HepG2 (cell line): ENCODE measurements around the gene LTB4R. TPM values are rescaled to one million over a fixed set of nuclear protein-coding genes. Genes with fewer than 3 reads are reported as not detected.

ENCODE experiments used
- HDAC6 ChIP-seq: fragments of 200-600 bp; sonication (generic); IDR thresholded peaks from 2 replicates; pipeline ENCODE4 v1.7.0; 2017; ENCODE audit warnings: mild to moderate bottlenecking, antibody characterized with exemption, low read length, low read depth
- HNRNPLL ChIP-seq: fragments of 200-400 bp; formaldehyde crosslinking; IDR thresholded peaks from 2 replicates; pipeline ENCODE4 v1.6.1; 2017; ENCODE audit warnings: mild to moderate bottlenecking, low read depth, low read length; ENCODE audit not compliant: poor library complexity, severe bottlenecking
- HOXD1 ChIP-seq: sonication (generic); formaldehyde crosslinking; IDR thresholded peaks from 2 replicates; pipeline ENCODE4 v1.5.0; 2020; ENCODE audit warnings: missing genetic modification reagents
- MAFK ChIP-seq, 2 experiments: IDR thresholded peaks in 1 of 2; conservative IDR thresholded peaks in 1 of 2; 2 replicates each; pipeline ENCODE4 v1.6.1; 2011; ENCODE audit warnings: improper control_type of control experiment in 2 of 2, low read length in 2 of 2
- MTERF4 ChIP-seq: sonication (generic); formaldehyde crosslinking; IDR thresholded peaks from 2 replicates; pipeline ENCODE4 v1.8.0; 2023; ENCODE audit warnings: mild to moderate bottlenecking, missing genetic modification reagents
- NFRKB ChIP-seq: fragments of 450-650 bp; IDR thresholded peaks from 2 replicates; pipeline ENCODE4 v1.6.1; 2017
- POLR2AphosphoS2 ChIP-seq: IDR thresholded peaks from 2 replicates; pipeline ENCODE4 v1.6.1; 2011; ENCODE audit warnings: low read depth, low read length, improper control_type of control experiment
- RAD51 ChIP-seq: fragments of 450-650 bp; IDR thresholded peaks from 2 replicates; pipeline ENCODE4 v1.6.1; 2016; ENCODE audit warnings: borderline replicate concordance
- SRY ChIP-seq: sonication (generic); formaldehyde crosslinking; IDR thresholded peaks from 2 replicates; pipeline ENCODE4 v1.8.0; 2022; ENCODE audit warnings: mild to moderate bottlenecking, missing genetic modification reagents
- U2AF2 ChIP-seq: fragments of 200-400 bp; formaldehyde crosslinking; IDR thresholded peaks from 2 replicates; pipeline ENCODE4 v1.6.1; 2017; ENCODE audit warnings: low read depth, mild to moderate bottlenecking, low read length
- ZNF264 ChIP-seq: sonication (generic); formaldehyde crosslinking; IDR thresholded peaks from 2 replicates; pipeline ENCODE4 v1.4.0; 2020; ENCODE audit warnings: missing genetic modification reagents
- ZNF33A ChIP-seq: sonication (generic); formaldehyde crosslinking; IDR thresholded peaks from 2 replicates; pipeline ENCODE4 v1.5.1; 2020; ENCODE audit warnings: missing genetic modification reagents, mild to moderate bottlenecking, moderate library complexity, borderline replicate concordance
- ZNF430 ChIP-seq: sonication (generic); formaldehyde crosslinking; IDR thresholded peaks from 2 replicates; pipeline ENCODE4 v1.9.0; 2021; ENCODE audit warnings: mild to moderate bottlenecking, missing genetic modification reagents
- ZNF563 ChIP-seq: sonication (generic); formaldehyde crosslinking; IDR thresholded peaks from 2 replicates; pipeline ENCODE4 v1.8.0; 2022; ENCODE audit warnings: mild to moderate bottlenecking, moderate library complexity, missing genetic modification reagents
- ZNF615 ChIP-seq: sonication (generic); formaldehyde crosslinking; IDR thresholded peaks from 2 replicates; pipeline ENCODE4 v1.5.0; 2020; ENCODE audit warnings: mild to moderate bottlenecking, missing genetic modification reagents, borderline replicate concordance
- polyA plus RNA-seq, 8 experiments: library from polyadenylated mRNA; depleted of rRNA in 3 of 8; stranded (reverse) in 7 of 8; unstranded in 1 of 8; fragments of >200 nt; fragmentation: Illumina TruSeq in 4 of 8; extraction: Trizol in 4 of 8; gene quantifications; 2 replicates each; pipeline versions ENCODE4 v1.2.1 to v1.2.3, GENCODE V29; 2011 to 2016; ENCODE audit warnings: low read depth in 4 of 8, missing spikeins in 1 of 8, mixed read lengths in 1 of 8; ENCODE audit not compliant: insufficient read depth in 1 of 8
- total RNA-seq, 5 experiments: library from RNA; depleted of rRNA; stranded (reverse); fragments of >200 nt; fragmentation: Illumina TruSeq; extraction: Trizol; gene quantifications; 2 replicates each; pipeline ENCODE4 v1.2.3, GENCODE V29; 2016; ENCODE audit warnings: low read depth in 1 of 5
- TF ChIP-seq, protein P1 (sequence below): sonication (generic); formaldehyde crosslinking; IDR thresholded peaks from 2 replicates; pipeline ENCODE4 v1.4.0; 2020; ENCODE audit warnings: mild to moderate bottlenecking, missing genetic modification reagents
- TF ChIP-seq, protein P2 (sequence below): sonication (generic); formaldehyde crosslinking; conservative IDR thresholded peaks from 2 replicates; pipeline ENCODE4 v1.5.0; 2020; ENCODE audit warnings: missing genetic modification reagents
- TF ChIP-seq, protein P3 (sequence below): sonication (generic); formaldehyde crosslinking; IDR thresholded peaks from 2 replicates; pipeline ENCODE4 v1.5.0; 2020; ENCODE audit warnings: missing genetic modification reagents

The LTB4R gene
- total and polyA plus RNA-seq, 2 of the 13 experiments (the other 11 are each of a cell fraction or from before 2014, with no cell fraction given) = 3.2 to 8.2 TPM

DNA sequence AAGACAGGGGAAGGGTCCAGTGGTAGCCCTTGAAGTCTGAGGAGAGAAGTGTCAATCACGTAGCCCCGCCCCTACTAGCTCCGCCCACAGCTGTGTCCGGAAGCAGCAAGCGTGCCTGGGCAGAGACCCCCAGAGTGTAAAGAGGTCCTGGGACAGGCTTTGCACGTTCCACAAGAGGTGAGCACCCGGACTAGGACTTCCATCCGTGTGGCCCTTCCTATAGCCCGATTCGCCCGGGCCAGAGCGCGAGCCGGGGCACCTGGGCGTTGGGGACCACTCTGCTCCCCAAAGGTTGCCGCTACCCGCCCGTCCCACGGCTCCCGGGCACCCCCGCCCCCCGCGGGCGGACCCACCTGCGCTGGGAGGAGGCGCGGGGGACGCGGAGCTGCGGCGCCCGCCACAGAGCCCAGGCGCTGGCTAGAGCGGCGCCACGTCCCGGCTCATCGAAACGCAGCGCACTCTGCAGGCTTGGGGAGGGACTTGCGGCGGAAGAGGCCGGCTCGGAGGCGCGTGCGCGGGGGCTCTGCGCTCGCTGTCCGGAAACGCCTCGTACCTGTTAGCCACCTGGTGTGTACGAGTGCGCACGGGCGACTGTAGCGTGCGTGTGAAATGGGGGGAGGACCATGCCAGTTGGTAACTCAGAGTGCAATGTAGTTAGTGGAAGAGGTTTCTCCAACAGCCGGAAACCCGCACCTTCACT lies 40.0 kb upstream of the LTB4R start, which contains the start of gene RABGGTA (continued):
- TF ChIP-seq, protein P1, sequence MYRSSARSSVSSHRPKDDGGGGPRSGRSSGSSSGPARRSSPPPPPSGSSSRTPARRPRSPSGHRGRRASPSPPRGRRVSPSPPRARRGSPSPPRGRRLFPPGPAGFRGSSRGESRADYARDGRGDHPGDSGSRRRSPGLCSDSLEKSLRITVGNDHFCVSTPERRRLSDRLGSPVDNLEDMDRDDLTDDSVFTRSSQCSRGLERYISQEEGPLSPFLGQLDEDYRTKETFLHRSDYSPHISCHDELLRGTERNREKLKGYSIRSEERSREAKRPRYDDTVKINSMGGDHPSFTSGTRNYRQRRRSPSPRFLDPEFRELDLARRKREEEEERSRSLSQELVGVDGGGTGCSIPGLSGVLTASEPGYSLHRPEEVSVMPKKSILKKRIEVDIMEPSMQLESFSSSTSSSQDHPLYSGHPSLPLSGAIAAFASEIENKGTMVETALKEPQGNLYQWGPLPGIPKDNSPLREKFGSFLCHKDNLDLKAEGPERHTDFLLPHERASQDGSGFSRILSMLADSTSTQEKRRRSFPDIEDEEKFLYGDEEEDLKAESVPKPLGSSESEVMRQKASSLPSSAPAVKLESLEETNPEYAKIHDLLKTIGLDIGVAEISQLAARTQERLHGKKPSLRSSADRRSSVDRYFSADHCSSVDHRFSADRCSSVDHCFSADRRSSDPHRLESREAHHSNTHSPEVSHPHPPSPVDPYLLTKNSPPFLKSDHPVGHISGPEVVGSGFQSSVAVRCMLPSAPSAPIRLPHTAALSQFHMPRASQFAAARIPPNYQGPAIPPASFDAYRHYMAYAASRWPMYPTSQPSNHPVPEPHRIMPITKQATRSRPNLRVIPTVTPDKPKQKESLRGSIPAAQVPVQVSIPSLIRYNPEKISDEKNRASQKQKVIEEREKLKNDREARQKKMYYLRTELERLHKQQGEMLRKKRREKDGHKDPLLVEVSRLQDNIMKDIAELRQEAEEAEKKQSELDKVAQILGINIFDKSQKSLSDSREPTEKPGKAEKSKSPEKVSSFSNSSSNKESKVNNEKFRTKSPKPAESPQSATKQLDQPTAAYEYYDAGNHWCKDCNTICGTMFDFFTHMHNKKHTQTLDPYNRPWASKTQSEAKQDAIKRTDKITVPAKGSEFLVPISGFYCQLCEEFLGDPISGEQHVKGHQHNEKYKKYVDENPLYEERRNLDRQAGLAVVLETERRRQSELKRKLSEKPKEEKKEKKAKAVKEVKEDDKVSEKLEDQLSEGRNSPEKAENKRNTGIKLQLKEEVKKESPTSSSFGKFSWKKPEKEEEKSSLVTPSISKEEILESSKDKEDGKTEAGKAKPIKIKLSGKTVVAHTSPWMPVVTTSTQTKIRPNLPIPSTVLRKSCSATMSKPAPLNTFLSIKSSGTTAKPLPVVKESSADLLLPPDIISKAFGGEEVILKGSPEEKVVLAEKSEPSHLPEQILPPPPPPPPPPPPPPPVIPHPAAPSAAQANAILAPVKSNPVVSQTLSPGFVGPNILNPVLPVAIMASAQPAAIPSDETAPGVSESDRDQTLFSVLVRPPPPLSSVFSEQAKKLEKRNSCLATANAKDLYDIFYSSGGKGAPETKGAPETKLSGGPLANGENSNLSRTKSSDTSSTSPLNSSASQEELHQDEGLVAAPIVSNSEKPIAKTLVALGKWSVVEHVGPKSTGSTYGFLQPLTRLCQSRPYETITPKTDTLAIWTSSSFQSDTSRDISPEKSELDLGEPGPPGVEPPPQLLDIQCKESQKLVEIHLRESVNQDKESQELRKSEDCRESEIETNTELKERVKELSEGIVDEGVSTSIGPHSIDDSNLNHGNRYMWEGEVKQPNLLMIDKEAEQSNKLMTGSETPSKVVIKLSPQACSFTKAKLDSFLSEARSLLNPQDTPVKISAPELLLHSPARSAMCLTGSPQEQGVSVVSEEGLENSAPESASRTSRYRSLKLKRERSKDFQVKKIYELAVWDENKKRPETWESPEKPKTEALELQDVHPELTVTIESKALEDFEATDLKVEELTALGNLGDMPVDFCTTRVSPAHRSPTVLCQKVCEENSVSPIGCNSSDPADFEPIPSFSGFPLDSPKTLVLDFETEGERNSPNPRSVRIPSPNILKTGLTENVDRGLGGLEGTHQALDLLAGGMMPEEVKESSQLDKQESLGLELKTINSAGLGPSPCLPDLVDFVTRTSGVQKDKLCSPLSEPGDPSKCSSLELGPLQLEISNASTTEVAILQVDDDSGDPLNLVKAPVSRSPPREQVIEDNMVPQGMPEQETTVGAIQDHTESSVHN (CRISPR knock-in tag) = peak; percentile 98
- TF ChIP-seq ZNF430 (CRISPR knock-in tag) (peak; percentile 100), HOXD1 (CRISPR knock-in tag) (peak; percentile 99), MTERF4 (peak; percentile 100), ZNF264 (peak; percentile 99), U2AF2 (peak; percentile 73; the same call in 1 of the 2 replicates), HDAC6 (no peak), NFRKB (no peak), MAFK (conservative IDR thresholded peaks at IDR 0.05 in 1 of 2, IDR thresholded peaks at IDR 0.05 in 1 of 2; ENCODE audit: low read length in 2 of 2) (peak in 1 of 2 experiments; percentile 14; a peak in 2 of 4 replicates), RAD51 (no peak), ZNF33A (CRISPR knock-in tag) (no peak), SRY (CRISPR knock-in tag) (peak; percentile 100), HNRNPLL (peak; percentile 96), ZNF615 (CRISPR knock-in tag) (0 out of 2 replicates have a peak, but pooled peaks have one; percentile 59), ZNF563 (CRISPR knock-in tag) (peak; percentile 99), POLR2AphosphoS2 (no peak)
- TF ChIP-seq, protein P2, sequence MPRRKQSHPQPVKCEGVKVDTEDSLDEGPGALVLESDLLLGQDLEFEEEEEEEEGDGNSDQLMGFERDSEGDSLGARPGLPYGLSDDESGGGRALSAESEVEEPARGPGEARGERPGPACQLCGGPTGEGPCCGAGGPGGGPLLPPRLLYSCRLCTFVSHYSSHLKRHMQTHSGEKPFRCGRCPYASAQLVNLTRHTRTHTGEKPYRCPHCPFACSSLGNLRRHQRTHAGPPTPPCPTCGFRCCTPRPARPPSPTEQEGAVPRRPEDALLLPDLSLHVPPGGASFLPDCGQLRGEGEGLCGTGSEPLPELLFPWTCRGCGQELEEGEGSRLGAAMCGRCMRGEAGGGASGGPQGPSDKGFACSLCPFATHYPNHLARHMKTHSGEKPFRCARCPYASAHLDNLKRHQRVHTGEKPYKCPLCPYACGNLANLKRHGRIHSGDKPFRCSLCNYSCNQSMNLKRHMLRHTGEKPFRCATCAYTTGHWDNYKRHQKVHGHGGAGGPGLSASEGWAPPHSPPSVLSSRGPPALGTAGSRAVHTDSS = peak; percentile 97; the same call in 1 of the 2 replicates
- TF ChIP-seq, protein P3, sequence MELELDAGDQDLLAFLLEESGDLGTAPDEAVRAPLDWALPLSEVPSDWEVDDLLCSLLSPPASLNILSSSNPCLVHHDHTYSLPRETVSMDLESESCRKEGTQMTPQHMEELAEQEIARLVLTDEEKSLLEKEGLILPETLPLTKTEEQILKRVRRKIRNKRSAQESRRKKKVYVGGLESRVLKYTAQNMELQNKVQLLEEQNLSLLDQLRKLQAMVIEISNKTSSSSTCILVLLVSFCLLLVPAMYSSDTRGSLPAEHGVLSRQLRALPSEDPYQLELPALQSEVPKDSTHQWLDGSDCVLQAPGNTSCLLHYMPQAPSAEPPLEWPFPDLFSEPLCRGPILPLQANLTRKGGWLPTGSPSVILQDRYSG = peak; percentile 99
